Islet of Langerhans (tissue), 1 donor: Measurements from ENCODE around the gene TLCD2.
"Not testable (repeated sequence)": the region's sequence is repeated elsewhere in the genome, so short reads cannot be mapped to it uniquely, and the experiment has no call there.

Source experiments
- FAIRE-seq: peaks from one replicate; lab custom pipeline; 2011; peaks lifted over from hg19 to GRCh38; lab: Jason Lieb, UNC

Gene TLCD2

GRCh38 chr17:1709971-1710806, at the start of gene TLCD2:
Gene TLCD2 (minus strand): TSS chr17:1710377. CDS start chr17:1710242, 135 bp downstream.
- FAIRE-seq = no peak

- no peak for FAIRE-seq
Observed at GRCh38 chr17:1759529-1759928, 49.4 kb upstream of the TLCD2 start.

GRCh38 chr17:1758807-1759206, 48.6 kb upstream of the TLCD2 start:
- FAIRE-seq = no peak

GRCh38 chr17:1755827-1756262, 45.7 kb upstream of the TLCD2 start:
- FAIRE-seq = no peak

GRCh38 chr17:1755252-1755826, 45.2 kb upstream of the TLCD2 start:
- no peak for FAIRE-seq

- no peak for FAIRE-seq
Observed at GRCh38 chr17:1754430-1755112, 44.4 kb upstream of the TLCD2 start.

GRCh38 chr17:1753767-1754429, 43.7 kb upstream of the TLCD2 start:
- no peak for FAIRE-seq

- FAIRE-seq = no peak
Observed at GRCh38 chr17:1752425-1753262, 42.5 kb upstream of the TLCD2 start.

GRCh38 chr17:1750628-1751027, 40.5 kb upstream of the TLCD2 start:
- no peak for FAIRE-seq

GRCh38 chr17:1746975-1747543, 36.9 kb upstream of the TLCD2 start:
- FAIRE-seq = no peak

GRCh38 chr17:1745513-1746020, 35.4 kb upstream of the TLCD2 start:
- no peak for FAIRE-seq

GRCh38 chr17:1744551-1745512, 34.7 kb upstream of the TLCD2 start:
- FAIRE-seq = no peak

GRCh38 chr17:1743088-1743439, 32.9 kb upstream of the TLCD2 start:
- FAIRE-seq = no peak

- FAIRE-seq = no peak
Observed at GRCh38 chr17:1742371-1743087, 32.4 kb upstream of the TLCD2 start, which contains the start of gene SERPINF2. Gene SERPINF2 (plus strand): TSS chr17:1742871. CDS start chr17:1744996, 2,125 bp downstream.

- FAIRE-seq = not testable (repeated sequence)
Observed at GRCh38 chr17:1741899-1742298, 31.7 kb upstream of the TLCD2 start.

- no peak for FAIRE-seq
Observed at GRCh38 chr17:1737531-1738291, 27.5 kb upstream of the TLCD2 start.

GRCh38 chr17:1736348-1737281, 26.4 kb upstream of the TLCD2 start:
- no peak for FAIRE-seq
